GM23338 (cell line): ENCODE measurements around the gene PEDS1. TPM values are rescaled to one million over a fixed set of nuclear protein-coding genes. Genes with fewer than 3 reads are reported as not detected.

Experiments used
- ATAC-seq: fragments of 200-7000 bp; cut with Tn5 transposase; 3 replicates; pipeline ENCODE4 v1.9.1; 2020
- DNase-seq: peaks from one replicate; pipeline ENCODE4 v3.0.0-alpha.2; 2015; ENCODE audit warnings: low spot score
- H2AFZ ChIP-seq: fragments of 200-600 bp; sonication (generic); 2 replicates; pipeline ENCODE4 v1.8.0; 2016; ENCODE audit warnings: antibody characterized with exemption, mild to moderate bottlenecking, moderate library complexity
- H3F3A ChIP-seq: fragments of 200-600 bp; sonication (generic); replicated peaks from 2 replicates; pipeline ENCODE4 v1.8.0; 2017; ENCODE audit warnings: antibody characterized with exemption, mixed run types, low read depth
- H3K27ac ChIP-seq: fragments of 200-600 bp; sonication (generic); 2 replicates; pipeline ENCODE4 v1.6.1; 2016; ENCODE audit warnings: low read depth
- H3K27me3 ChIP-seq: fragments of 200-600 bp; sonication (generic); 2 replicates; pipeline ENCODE4 v1.8.0; 2016; ENCODE audit warnings: mild to moderate bottlenecking, mixed run types, moderate library complexity; ENCODE audit not compliant: insufficient read depth
- H3K36me3 ChIP-seq: fragments of 200-600 bp; sonication (generic); 2 replicates; pipeline ENCODE4 v1.8.0; 2016; ENCODE audit warnings: mild to moderate bottlenecking; ENCODE audit not compliant: insufficient read depth
- H3K4me1 ChIP-seq: fragments of 200-600 bp; sonication (generic); 2 replicates; pipeline ENCODE4 v1.8.0; 2016; ENCODE audit warnings: mild to moderate bottlenecking, moderate library complexity; ENCODE audit not compliant: insufficient read depth
- H3K4me2 ChIP-seq: fragments of 200-600 bp; sonication (generic); 2 replicates; pipeline ENCODE4 v1.7.1; 2017; ENCODE audit warnings: mixed run types
- H3K4me3 ChIP-seq: fragments of 200-600 bp; sonication (generic); 2 replicates; pipeline ENCODE4 v1.6.1; 2016; ENCODE audit warnings: mixed run types
- H3K79me2 ChIP-seq: fragments of 200-600 bp; sonication (generic); replicated peaks from 2 replicates; pipeline ENCODE4 v1.8.0; 2017; ENCODE audit warnings: mild to moderate bottlenecking; ENCODE audit not compliant: insufficient read depth
- H3K9me2 ChIP-seq: fragments of 200-600 bp; sonication (generic); 2 replicates; pipeline ENCODE4 v1.8.0; 2017; ENCODE audit not compliant: insufficient read depth
- H4K20me1 ChIP-seq: fragments of 200-600 bp; sonication (generic); replicated peaks from 2 replicates; pipeline ENCODE4 v1.8.0; 2017; ENCODE audit warnings: mild to moderate bottlenecking; ENCODE audit not compliant: insufficient read depth
- H3K27ac Mint-ChIP-seq: 2 replicates; pipeline ENCODE4 v1.8.0; 2020; ENCODE audit warnings: inconsistent platforms, mild to moderate bottlenecking, moderate library complexity, mixed read lengths
- H3K27me3 Mint-ChIP-seq: 3 replicates; pipeline ENCODE4 v1.8.0; 2022; ENCODE audit warnings: low read depth, mild to moderate bottlenecking, moderate library complexity, mixed read lengths, inconsistent platforms; ENCODE audit not compliant: insufficient read depth, poor library complexity
- H3K36me3 Mint-ChIP-seq: 3 replicates; pipeline ENCODE4 v1.8.0; 2021; ENCODE audit warnings: low read depth, mild to moderate bottlenecking, inconsistent platforms, moderate library complexity, mixed read lengths
- H3K4me1 Mint-ChIP-seq: 3 replicates; pipeline ENCODE4 v1.8.0; 2020; ENCODE audit warnings: mild to moderate bottlenecking, inconsistent platforms, mixed read lengths
- H3K4me3 Mint-ChIP-seq: 3 replicates; pipeline ENCODE4 v1.8.0; 2021; ENCODE audit warnings: moderate library complexity, mild to moderate bottlenecking, inconsistent platforms, mixed read lengths
- H3K9me3 Mint-ChIP-seq: 3 replicates; pipeline ENCODE4 v1.8.0; 2020; ENCODE audit warnings: moderate library complexity, mild to moderate bottlenecking, inconsistent platforms, mixed read lengths
- CREB1 ChIP-seq: fragments of 250-450 bp; sonication (Bioruptor Pico); IDR thresholded peaks from 2 replicates; pipeline ENCODE4 v1.5.0; 2020; ENCODE audit warnings: low read depth, mild to moderate bottlenecking, moderate library complexity
- EZH2phosphoT487 ChIP-seq: fragments of 200-600 bp; sonication (generic); IDR thresholded peaks from one replicate; pipeline ENCODE4 v1.8.1; 2018; ENCODE audit warnings: antibody characterized with exemption; ENCODE audit not compliant: unreplicated experiment
- JUNB ChIP-seq: IDR thresholded peaks from one replicate; pipeline ENCODE4 v1.6.1; 2016; ENCODE audit warnings: antibody characterized with exemption; ENCODE audit not compliant: unreplicated experiment
- POLR2AphosphoS5 ChIP-seq: IDR thresholded peaks from 2 replicates; pipeline ENCODE4 v1.6.1; 2016; ENCODE audit warnings: antibody characterized with exemption, low read depth
- ZNF114 ChIP-seq: fragments of 250-450 bp; sonication (Bioruptor Pico); IDR thresholded peaks from 2 replicates; pipeline ENCODE4 v1.5.0; 2020; ENCODE audit warnings: mild to moderate bottlenecking, moderate library complexity
- ZNF331 ChIP-seq: fragments of 250-450 bp; sonication (Bioruptor Pico); IDR thresholded peaks from 2 replicates; pipeline ENCODE4 v1.5.0; 2020; ENCODE audit warnings: low read depth, mild to moderate bottlenecking, moderate library complexity
- polyA plus RNA-seq: library from polyadenylated mRNA; unstranded; fragments of >200 nt; fragmentation: Nextera tagmentation; extraction: Ambion mirVana; gene quantifications from 2 replicates; pipeline ENCODE4 v1.2.1, GENCODE V29; 2016
- total RNA-seq: library from RNA; depleted of rRNA; stranded (reverse); fragments of >200 nt; shearing (Covaris generic); gene quantifications from 2 replicates; pipeline ENCODE4 v1.2.3, GENCODE V29; 2014
- TF ChIP-seq, protein P1 (sequence below), 2 experiments: fragments of 200-600 bp in 1 of 2; sonication (generic) in 1 of 2; conservative IDR thresholded peaks; 2 replicates each; pipeline versions ENCODE4 v1.5.1 to v1.6.1; 2016 to 2017; ENCODE audit warnings: antibody characterized with exemption in 2 of 2, low read depth in 2 of 2, mild to moderate bottlenecking in 2 of 2, moderate library complexity in 1 of 2
- TF ChIP-seq, protein P2 (sequence below): IDR thresholded peaks from 2 replicates; pipeline ENCODE4 v1.6.1; 2016; ENCODE audit warnings: antibody characterized with exemption

PEDS1 gene
- total and polyA plus RNA-seq, 2 experiments from 2014 or later, result 34.5 to 43.6 TPM

DNA sequence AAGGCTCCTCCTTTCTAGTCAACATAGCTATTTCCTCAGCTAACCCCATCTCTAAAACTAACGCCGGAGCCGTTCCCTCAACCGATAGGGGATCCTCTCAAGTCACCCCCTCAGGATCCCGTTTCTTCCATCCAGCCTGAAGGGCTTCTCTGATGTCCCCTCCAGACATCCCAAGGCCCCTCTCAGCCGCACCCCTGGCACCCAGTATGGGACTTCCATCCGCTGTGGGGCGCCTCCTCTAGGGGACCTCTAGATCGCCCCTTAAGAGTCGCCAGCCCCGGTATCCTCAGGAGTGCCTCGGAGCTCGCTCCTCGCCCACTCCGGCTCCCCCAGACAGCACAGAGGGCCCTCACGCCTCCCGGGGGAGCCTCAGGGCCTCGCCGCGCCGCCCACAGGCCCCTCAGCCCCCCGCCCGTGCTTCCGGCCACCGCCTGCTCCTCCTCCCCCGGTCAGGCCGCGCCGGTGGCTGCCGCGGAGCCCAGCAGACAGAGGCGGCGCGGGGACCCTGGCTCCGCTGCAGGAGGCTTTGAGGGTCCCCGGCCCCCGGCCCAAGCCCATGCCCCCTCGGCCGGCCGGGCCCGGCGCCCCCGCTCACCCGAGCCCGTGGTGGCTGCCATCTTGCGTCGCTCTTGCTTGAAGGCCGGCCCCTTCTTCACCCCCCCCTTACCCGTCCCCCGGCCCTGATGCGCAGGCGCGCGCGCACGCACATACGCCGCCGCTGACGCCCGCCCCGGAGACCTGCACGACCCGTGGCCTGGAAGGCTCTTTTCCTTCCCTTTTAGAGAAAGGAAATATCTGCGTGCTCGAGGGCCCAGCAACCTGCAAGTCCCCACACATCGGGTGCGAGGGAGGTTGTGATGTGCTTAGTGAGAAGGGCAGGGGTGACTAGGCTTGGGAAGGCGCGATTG lies 40.8 kb downstream of the PEDS1 start, which contains the start of gene UBE2V1:
Gene UBE2V1, minus strand, starts transcription at position 639 of the 908 bp plus-strand sequence. Its CDS starts 22 bp downstream, at position 617.
- Mint-ChIP-seq H3K27me3 (peaks cover 16% of the 10 kb centered on the region), H3K4me1 (peaks cover 59% of the 10 kb centered on the region), H3K4me3 (peak within 1 kb of the TSS; percentile 91), H3K36me3 (no peaks in the 10 kb centered on the region; the same call in 2 of the 3 replicates), H3K27ac (peak within 1 kb of the TSS; percentile 99), H3K9me3 (no peaks in the 10 kb centered on the region)
- peak within 1 kb of the TSS; percentile 100 for H3K4me2 ChIP-seq
- ATAC-seq, result peak; percentile 79
- H3K79me2 ChIP-seq, result peaks cover 60% of the 10 kb centered on the region
- DNase-seq, result peak; percentile 92
- TF ChIP-seq POLR2AphosphoS5 (peak; percentile 93), EZH2phosphoT487 (no peak), CREB1 (peak; percentile 55)
- TF ChIP-seq, protein P1, sequence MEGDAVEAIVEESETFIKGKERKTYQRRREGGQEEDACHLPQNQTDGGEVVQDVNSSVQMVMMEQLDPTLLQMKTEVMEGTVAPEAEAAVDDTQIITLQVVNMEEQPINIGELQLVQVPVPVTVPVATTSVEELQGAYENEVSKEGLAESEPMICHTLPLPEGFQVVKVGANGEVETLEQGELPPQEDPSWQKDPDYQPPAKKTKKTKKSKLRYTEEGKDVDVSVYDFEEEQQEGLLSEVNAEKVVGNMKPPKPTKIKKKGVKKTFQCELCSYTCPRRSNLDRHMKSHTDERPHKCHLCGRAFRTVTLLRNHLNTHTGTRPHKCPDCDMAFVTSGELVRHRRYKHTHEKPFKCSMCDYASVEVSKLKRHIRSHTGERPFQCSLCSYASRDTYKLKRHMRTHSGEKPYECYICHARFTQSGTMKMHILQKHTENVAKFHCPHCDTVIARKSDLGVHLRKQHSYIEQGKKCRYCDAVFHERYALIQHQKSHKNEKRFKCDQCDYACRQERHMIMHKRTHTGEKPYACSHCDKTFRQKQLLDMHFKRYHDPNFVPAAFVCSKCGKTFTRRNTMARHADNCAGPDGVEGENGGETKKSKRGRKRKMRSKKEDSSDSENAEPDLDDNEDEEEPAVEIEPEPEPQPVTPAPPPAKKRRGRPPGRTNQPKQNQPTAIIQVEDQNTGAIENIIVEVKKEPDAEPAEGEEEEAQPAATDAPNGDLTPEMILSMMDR (conservative IDR thresholded peaks at IDR 0.05; ENCODE audit: low read depth in 2 of 2), result peak; percentile 25 to 35; a peak in 3 of 4 replicates
- TF ChIP-seq, protein P2, sequence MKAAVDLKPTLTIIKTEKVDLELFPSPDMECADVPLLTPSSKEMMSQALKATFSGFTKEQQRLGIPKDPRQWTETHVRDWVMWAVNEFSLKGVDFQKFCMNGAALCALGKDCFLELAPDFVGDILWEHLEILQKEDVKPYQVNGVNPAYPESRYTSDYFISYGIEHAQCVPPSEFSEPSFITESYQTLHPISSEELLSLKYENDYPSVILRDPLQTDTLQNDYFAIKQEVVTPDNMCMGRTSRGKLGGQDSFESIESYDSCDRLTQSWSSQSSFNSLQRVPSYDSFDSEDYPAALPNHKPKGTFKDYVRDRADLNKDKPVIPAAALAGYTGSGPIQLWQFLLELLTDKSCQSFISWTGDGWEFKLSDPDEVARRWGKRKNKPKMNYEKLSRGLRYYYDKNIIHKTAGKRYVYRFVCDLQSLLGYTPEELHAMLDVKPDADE, result peak; percentile 45; the same call in 1 of the 2 replicates
- H3K4me3 ChIP-seq, result peak within 1 kb of the TSS; percentile 99
- peaks cover 38% of the 10 kb centered on the region for H4K20me1 ChIP-seq
- H3F3A ChIP-seq, result peaks cover 3% of the 10 kb centered on the region
- H3K4me1 ChIP-seq, result peaks cover 45% of the 10 kb centered on the region
- H3K27ac ChIP-seq, result peak within 1 kb of the TSS; percentile 94
- no peaks in the 10 kb centered on the region for H3K36me3 ChIP-seq
- no peaks in the 10 kb centered on the region for H3K27me3 ChIP-seq
- no peaks in the 10 kb centered on the region for H3K9me2 ChIP-seq
- peak within 1 kb of the TSS; percentile 85 for H2AFZ ChIP-seq

- Mint-ChIP-seq H3K27ac (peak overlapping the region; percentile 92), H3K4me1 (peaks cover 65% of the 10 kb centered on the region), H3K9me3 (no peaks in the 10 kb centered on the region), H3K4me3 (peak overlapping the region; percentile 91), H3K27me3 (peaks cover 16% of the 10 kb centered on the region), H3K36me3 (no peaks in the 10 kb centered on the region; the same call in 2 of the 3 replicates)
- Histone ChIP-seq H3K4me2 (peak overlapping the region; percentile 100), H2AFZ (peak overlapping the region; percentile 85; the same call in 1 of the 2 replicates), H3K36me3 (no peaks in the 10 kb centered on the region), H3F3A (peaks cover 3% of the 10 kb centered on the region), H3K79me2 (peaks cover 68% of the 10 kb centered on the region), H3K27me3 (no peaks in the 10 kb centered on the region), H4K20me1 (peaks cover 44% of the 10 kb centered on the region), H3K9me2 (no peaks in the 10 kb centered on the region), H3K27ac (peak overlapping the region; percentile 94; the same call in 1 of the 2 replicates), H3K4me1 (peaks cover 52% of the 10 kb centered on the region), H3K4me3 (peak overlapping the region; percentile 99)
- DNase-seq (no peak), ATAC-seq (no peak)
- no peak for TF ChIP-seq POLR2AphosphoS5
- no peak for TF ChIP-seq EZH2phosphoT487
- no peak for TF ChIP-seq JUNB
- TF ChIP-seq ZNF331 (CRISPR knock-in tag), result no peak
- TF ChIP-seq CREB1, result no peak
- TF ChIP-seq ZNF114 (CRISPR knock-in tag), result no peak
- TF ChIP-seq, protein P1 (conservative IDR thresholded peaks at IDR 0.05; ENCODE audit: low read depth in 2 of 2), result no peak
These were observed 41.6 kb downstream of the PEDS1 start for GRCh38 chr20:50111829-50112495.
